MM.1S (cell line): Measurements from ENCODE around the gene VBP1.

Experiments used
- DNase-seq: peaks from one replicate; pipeline ENCODE4 v3.0.0-alpha.2; 2015
- H2AFZ ChIP-seq: fragments of 300-600 bp; sonication (generic); 2 replicates; pipeline ENCODE4 v1.6.0; 2016; ENCODE audit warnings: antibody characterized with exemption, low read length
- H3F3A ChIP-seq: fragments of 300-600 bp; sonication (generic); 2 replicates; pipeline ENCODE4 v1.6.1; 2016; ENCODE audit warnings: mild to moderate bottlenecking, antibody characterized with exemption, low read length, moderate library complexity, mixed read lengths; ENCODE audit not compliant: insufficient read depth
- H3K27ac ChIP-seq: fragments of 300-600 bp; sonication (generic); 2 replicates; pipeline ENCODE4 v1.5.1; 2016; ENCODE audit warnings: mild to moderate bottlenecking, low read length
- H3K27me3 ChIP-seq: fragments of 300-600 bp; sonication (generic); replicated peaks from 2 replicates; pipeline ENCODE4 v1.6.0; 2016; ENCODE audit warnings: low read length; ENCODE audit not compliant: insufficient read depth
- H3K36me3 ChIP-seq: fragments of 300-600 bp; sonication (generic); replicated peaks from 2 replicates; pipeline ENCODE4 v1.6.1; 2016; ENCODE audit warnings: mild to moderate bottlenecking, low read length, mixed read lengths; ENCODE audit not compliant: insufficient read depth
- H3K4me1 ChIP-seq: fragments of 300-600 bp; sonication (generic); 2 replicates; pipeline ENCODE4 v1.6.1; 2016; ENCODE audit warnings: low read length, mixed read lengths
- H3K4me2 ChIP-seq: fragments of 300-600 bp; sonication (generic); 2 replicates; pipeline ENCODE4 v1.6.0; 2016; ENCODE audit warnings: low read depth, low read length
- H3K4me3 ChIP-seq: fragments of 300-600 bp; sonication (generic); 2 replicates; pipeline ENCODE4 v1.5.1; 2016; ENCODE audit warnings: low read length, mixed read lengths
- H3K79me2 ChIP-seq: fragments of 300-600 bp; sonication (generic); 2 replicates; pipeline ENCODE4 v1.6.1; 2016; ENCODE audit warnings: mixed run types, low read length, mixed read lengths
- H3K9ac ChIP-seq: fragments of 300-600 bp; sonication (generic); 2 replicates; pipeline ENCODE4 v1.6.1; 2016; ENCODE audit warnings: low read length, mixed read lengths
- H3K9me2 ChIP-seq: fragments of 300-600 bp; sonication (generic); replicated peaks from 2 replicates; pipeline ENCODE4 v1.6.1; 2016; ENCODE audit warnings: mild to moderate bottlenecking, low read length, mixed read lengths; ENCODE audit not compliant: insufficient read depth
- H3K9me3 ChIP-seq: fragments of 300-600 bp; sonication (generic); replicated peaks from 2 replicates; pipeline ENCODE4 v1.6.1; 2016; ENCODE audit warnings: mild to moderate bottlenecking, low read length, mixed read lengths; ENCODE audit not compliant: insufficient read depth
- H4K20me1 ChIP-seq: fragments of 300-600 bp; sonication (generic); 2 replicates; pipeline ENCODE4 v1.6.1; 2016; ENCODE audit warnings: mild to moderate bottlenecking, low read length, moderate library complexity, mixed read lengths; ENCODE audit not compliant: insufficient read depth
- EZH2 ChIP-seq: fragments of 300-600 bp; sonication (generic); optimal IDR thresholded peaks from 2 replicates; pipeline ENCODE3; 2017; ENCODE audit warnings: low read depth, mild to moderate bottlenecking, antibody characterized with exemption, low read length, mixed read lengths
- EZH2phosphoT487 ChIP-seq: fragments of 300-600 bp; sonication (generic); IDR thresholded peaks from 2 replicates; pipeline ENCODE4 v1.6.1; 2018; ENCODE audit warnings: antibody characterized with exemption, low read length
- TF ChIP-seq, protein P1 (sequence below): fragments of 300-600 bp; sonication (generic); IDR thresholded peaks from 2 replicates; pipeline ENCODE4 v1.5.1; 2016; ENCODE audit warnings: antibody characterized with exemption, low read length, mixed read lengths

Gene VBP1

GRCh38 chrX:155259752-155260151, 43.5 kb downstream of the VBP1 start:
- H3K4me1 ChIP-seq, result no peaks in the 10 kb centered on the region
- no peaks in the 10 kb centered on the region for H3K79me2 ChIP-seq
- H3K4me3 ChIP-seq, result no peak overlapping the region
- H2AFZ ChIP-seq, result no peak overlapping the region
- no peak overlapping the region for H3K4me2 ChIP-seq
- H3K9ac ChIP-seq, result no peak overlapping the region
- no peaks in the 10 kb centered on the region for H3K9me3 ChIP-seq
- H3K36me3 ChIP-seq, result no peaks in the 10 kb centered on the region
- H3K27me3 ChIP-seq, result no peaks in the 10 kb centered on the region
- no peaks in the 10 kb centered on the region for H3K9me2 ChIP-seq
- DNase-seq, result no peak
- no peak overlapping the region for H3K27ac ChIP-seq
- no peaks in the 10 kb centered on the region for H4K20me1 ChIP-seq
- TF ChIP-seq, protein P1, sequence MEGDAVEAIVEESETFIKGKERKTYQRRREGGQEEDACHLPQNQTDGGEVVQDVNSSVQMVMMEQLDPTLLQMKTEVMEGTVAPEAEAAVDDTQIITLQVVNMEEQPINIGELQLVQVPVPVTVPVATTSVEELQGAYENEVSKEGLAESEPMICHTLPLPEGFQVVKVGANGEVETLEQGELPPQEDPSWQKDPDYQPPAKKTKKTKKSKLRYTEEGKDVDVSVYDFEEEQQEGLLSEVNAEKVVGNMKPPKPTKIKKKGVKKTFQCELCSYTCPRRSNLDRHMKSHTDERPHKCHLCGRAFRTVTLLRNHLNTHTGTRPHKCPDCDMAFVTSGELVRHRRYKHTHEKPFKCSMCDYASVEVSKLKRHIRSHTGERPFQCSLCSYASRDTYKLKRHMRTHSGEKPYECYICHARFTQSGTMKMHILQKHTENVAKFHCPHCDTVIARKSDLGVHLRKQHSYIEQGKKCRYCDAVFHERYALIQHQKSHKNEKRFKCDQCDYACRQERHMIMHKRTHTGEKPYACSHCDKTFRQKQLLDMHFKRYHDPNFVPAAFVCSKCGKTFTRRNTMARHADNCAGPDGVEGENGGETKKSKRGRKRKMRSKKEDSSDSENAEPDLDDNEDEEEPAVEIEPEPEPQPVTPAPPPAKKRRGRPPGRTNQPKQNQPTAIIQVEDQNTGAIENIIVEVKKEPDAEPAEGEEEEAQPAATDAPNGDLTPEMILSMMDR, result no peak
- no peak for TF ChIP-seq EZH2phosphoT487
- TF ChIP-seq EZH2, result no peak
- H3F3A ChIP-seq, result no peaks in the 10 kb centered on the region

DNA sequence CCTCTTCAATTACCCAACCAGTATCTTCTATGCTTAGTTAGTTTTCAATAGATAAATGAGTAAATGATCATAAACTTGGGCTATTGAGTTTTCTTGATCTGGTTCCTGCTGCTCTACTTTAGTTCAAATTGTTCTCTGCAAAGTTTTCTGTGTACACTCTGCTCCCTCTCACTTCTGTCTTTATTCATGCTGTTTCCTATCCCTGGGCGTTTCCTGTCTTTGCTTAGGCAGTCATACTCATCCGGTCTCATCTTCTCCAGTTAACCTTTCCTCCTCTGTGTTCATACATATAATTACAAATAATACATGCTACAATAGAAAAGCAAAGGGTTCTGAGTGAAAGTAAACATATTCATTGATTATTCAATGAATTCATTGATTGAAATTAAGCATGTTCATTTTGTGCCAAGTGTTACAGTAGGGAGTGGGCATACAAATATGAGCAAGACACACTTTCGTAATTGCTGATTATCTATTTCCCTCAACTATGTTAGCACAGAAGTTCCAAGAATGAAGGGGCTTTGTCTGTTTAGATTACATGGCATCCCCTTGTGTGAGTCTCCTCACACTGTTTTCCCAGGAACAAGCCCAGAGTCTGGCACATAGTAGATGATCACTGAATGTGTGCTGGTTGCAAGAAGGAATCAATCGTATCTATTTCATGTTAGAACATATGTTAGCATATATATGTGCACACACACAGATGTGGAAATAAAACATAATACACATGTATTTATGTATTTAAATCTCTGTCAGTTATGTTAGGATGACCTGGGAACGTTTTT, 46.9 kb downstream of the VBP1 start:
- H3K79me2 ChIP-seq, result no peaks in the 10 kb centered on the region
- no peaks in the 10 kb centered on the region for H4K20me1 ChIP-seq
- H3K4me3 ChIP-seq, result peak overlapping the region; percentile 66
- peak overlapping the region; percentile 85; the same call in 1 of the 2 replicates for H2AFZ ChIP-seq
- H3K4me2 ChIP-seq, result peak overlapping the region; percentile 69; the same call in 1 of the 2 replicates
- H3K9ac ChIP-seq, result no peak overlapping the region
- TF ChIP-seq EZH2phosphoT487 (no peak), EZH2 (no peak)
- TF ChIP-seq, protein P1, result no peak
- H3K36me3 ChIP-seq, result no peaks in the 10 kb centered on the region
- H3K4me1 ChIP-seq, result no peaks in the 10 kb centered on the region
- H3K9me2 ChIP-seq, result no peaks in the 10 kb centered on the region
- H3K27me3 ChIP-seq, result no peaks in the 10 kb centered on the region
- H3K27ac ChIP-seq, result no peak overlapping the region
- no peaks in the 10 kb centered on the region for H3K9me3 ChIP-seq
- DNase-seq, result no peak
- H3F3A ChIP-seq, result no peaks in the 10 kb centered on the region

- no peaks in the 10 kb centered on the region for H3F3A ChIP-seq
- no peak for TF ChIP-seq EZH2phosphoT487
- no peak for TF ChIP-seq EZH2
- TF ChIP-seq, protein P1, result peak; percentile 14; the same call in 1 of the 2 replicates
- no peaks in the 10 kb centered on the region for H3K79me2 ChIP-seq
- H3K27ac ChIP-seq, result no peak within 1 kb of the TSS
- no peaks in the 10 kb centered on the region for H3K4me1 ChIP-seq
- no peaks in the 10 kb centered on the region for H3K36me3 ChIP-seq
- H3K4me3 ChIP-seq, result peak within 1 kb of the TSS; percentile 66
- H3K27me3 ChIP-seq, result no peaks in the 10 kb centered on the region
- no peaks in the 10 kb centered on the region for H3K9me2 ChIP-seq
- H3K9ac ChIP-seq, result peak within 1 kb of the TSS; percentile 41; the same call in 1 of the 2 replicates
- no peaks in the 10 kb centered on the region for H3K9me3 ChIP-seq
- H3K4me2 ChIP-seq, result peak within 1 kb of the TSS; percentile 69; the same call in 1 of the 2 replicates
- H2AFZ ChIP-seq, result peak within 1 kb of the TSS; percentile 85
- H4K20me1 ChIP-seq, result no peaks in the 10 kb centered on the region
- DNase-seq, result peak; percentile 66
These were observed 47.8 kb downstream of the VBP1 start, which contains the start of gene RAB39B for GRCh38 chrX:155263854-155264628. RAB39B (minus strand) TSS chrX:155264491; CDS start chrX:155264288, 203 bp downstream.
